GM18498 (cell line): Measurements from ENCODE around the gene HPX.

ENCODE experiments used
- ATAC-seq: cut with Tn5 transposase; IDR thresholded peaks from one replicate; pipeline ENCODE4 v1.9.1; 2021; ENCODE audit warnings: mild to moderate bottlenecking, moderate library complexity; ENCODE audit not compliant: unreplicated experiment

HPX gene, protein sequence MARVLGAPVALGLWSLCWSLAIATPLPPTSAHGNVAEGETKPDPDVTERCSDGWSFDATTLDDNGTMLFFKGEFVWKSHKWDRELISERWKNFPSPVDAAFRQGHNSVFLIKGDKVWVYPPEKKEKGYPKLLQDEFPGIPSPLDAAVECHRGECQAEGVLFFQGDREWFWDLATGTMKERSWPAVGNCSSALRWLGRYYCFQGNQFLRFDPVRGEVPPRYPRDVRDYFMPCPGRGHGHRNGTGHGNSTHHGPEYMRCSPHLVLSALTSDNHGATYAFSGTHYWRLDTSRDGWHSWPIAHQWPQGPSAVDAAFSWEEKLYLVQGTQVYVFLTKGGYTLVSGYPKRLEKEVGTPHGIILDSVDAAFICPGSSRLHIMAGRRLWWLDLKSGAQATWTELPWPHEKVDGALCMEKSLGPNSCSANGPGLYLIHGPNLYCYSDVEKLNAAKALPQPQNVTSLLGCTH

DNA sequence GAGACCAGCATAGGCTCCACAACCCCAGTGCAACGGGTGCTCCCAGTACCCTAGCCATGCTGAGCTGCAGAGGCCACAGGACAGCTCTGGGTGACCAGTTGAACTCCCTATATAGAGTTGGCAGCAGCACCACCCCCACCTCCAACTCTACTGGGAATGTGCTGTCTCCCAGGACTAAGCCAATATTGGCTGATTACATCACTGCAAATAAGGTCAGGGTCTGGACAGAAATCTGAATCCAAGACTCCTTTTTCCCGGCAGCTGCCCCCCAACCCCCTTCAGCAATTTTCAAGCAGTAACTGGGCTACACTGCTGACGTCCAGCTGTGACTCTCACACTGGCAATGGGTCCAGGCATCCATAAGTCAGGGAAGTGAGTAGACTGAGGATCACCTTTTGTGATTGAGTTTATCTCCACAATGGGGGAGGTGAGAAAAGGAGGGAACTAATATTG is at the start of gene HPX:
Gene HPX (minus strand): TSS at position 82 of the 453 bp plus-strand sequence. CDS start 24 bp downstream, at position 58.
- ATAC-seq: no peak

DNA sequence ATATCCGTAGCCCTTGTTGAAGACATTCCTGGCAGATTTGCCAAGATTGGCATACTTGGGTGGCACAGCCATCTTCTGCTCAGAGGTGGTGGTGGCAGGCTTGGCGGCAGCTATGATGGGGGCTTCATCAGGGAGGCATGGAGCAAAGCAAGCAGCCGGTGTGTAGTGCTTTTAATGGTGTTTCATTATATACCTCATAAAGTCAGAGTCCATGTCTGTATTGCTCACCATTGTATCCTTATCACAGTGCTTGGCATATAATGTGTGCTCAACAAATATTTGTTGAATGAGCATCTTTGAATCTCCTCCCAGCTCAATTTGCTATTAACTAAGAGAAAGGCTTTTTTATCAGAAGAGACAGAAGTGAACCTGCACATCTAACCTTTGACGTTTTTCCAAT is 48.5 kb upstream of the HPX start:
- no peak for ATAC-seq

DNA sequence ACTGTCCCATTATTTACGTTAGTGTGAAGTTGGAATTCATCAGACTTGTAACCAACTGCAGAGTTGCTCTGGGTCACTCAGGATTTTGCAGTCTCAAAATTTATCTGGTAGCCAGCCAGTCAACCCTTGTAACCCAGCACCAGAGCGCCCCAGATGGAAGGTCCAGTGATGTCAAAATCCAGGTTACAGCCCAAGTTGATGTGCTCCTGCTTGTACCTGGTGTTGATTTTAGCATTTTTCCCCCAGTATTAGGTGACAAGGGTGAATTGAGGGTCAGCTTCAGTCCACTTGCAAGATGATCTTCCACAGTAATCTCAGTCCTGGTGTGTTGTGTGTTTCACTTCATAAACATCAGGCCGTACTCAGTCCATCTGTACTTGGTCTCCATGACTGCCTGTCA is 48.0 kb upstream of the HPX start:
- no peak for ATAC-seq

DNA sequence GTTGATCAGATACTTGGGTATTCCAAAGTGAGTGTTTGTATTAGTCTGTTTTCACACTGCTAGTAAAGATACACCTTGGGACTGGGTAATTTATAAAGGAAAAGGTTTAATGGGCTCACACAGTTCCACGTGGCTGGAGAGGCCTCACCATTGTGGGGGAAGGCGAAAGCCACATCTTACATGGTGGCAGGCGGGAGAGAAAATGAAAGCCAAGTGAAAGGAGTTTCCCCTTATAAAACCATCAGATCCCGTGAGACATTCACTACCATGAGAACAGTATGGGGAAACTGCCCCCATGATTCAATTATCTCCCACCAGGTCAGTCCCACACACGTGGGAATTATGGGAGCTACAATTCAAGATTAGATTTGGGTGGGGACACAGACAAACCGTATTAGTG is 47.6 kb upstream of the HPX start:
- no peak for ATAC-seq

DNA sequence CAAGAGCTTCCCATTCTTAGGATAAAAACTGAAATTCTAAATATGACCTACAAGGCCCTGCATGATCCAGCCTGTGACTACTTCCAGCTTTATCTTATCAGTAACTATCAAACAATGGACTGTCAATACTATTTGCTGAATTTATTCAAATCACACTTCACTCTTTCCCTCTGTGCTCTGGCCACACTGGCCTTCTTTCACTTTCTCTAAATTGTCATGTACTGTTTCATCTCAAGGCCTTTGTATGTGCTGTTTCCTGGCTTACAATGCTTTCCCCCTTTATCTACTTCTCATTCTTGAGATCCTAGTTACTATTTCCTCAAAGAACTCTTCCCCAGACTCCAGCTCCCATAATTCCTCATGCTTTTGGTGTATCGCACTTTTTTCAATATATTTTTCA is 46.2 kb upstream of the HPX start:
- no peak for ATAC-seq

DNA sequence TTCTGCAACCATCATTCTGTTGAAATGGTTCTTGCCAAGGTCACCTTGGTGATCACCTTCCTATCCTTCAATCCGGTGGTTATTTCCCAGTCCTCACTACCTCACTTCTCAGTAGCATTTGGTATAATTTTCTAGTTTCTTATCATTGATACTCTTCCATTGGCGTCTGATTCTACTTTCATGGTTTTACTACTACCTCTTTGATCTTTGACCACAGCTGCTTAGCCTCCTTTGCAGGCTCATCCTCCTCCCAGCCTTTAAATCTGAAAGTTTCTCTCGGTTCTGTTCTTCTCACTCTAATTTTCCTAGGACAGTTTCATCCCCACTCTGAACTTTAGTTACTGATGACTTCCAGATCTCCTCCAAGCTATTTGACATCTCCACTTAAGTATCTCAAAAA is 45.5 kb upstream of the HPX start:
- ATAC-seq: no peak

DNA sequence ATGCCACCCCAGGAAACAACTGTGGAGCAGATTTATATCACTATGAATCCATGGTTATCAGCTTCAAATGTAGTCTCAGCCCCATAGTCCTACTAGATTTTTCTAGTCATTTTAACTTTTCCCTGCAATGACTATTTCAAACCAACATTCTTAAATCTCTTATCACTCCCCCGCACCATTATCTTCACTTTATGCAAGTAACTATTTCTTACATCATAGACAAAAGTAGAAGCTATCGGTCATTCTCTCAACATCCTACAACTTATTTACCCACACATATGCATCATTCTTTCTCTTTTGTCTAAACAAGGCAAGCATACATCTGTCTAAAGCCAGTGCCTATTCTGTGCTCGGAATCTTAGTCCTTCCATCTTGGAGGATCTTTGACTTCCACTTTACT is 44.9 kb upstream of the HPX start:
- ATAC-seq: no peak

DNA sequence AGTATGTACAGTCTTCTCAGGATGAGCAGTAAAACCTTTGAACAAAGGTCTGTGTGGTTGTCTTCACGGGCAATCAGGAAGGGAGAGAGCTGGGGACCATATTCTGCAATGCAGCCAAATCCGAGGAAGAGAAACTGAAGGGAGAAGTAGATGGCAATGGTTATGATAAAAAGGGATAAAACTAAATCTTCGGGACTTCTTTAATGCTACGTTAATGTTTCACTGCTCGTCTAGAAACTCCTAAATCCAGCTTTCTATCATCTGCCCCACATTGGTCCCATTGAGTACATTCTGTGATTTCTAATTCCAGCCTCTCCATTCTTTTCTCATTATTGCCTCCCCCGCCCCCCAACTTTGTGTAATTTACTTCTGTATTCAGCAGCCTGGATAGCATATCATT is 42.2 kb upstream of the HPX start:
- ATAC-seq: no peak

DNA sequence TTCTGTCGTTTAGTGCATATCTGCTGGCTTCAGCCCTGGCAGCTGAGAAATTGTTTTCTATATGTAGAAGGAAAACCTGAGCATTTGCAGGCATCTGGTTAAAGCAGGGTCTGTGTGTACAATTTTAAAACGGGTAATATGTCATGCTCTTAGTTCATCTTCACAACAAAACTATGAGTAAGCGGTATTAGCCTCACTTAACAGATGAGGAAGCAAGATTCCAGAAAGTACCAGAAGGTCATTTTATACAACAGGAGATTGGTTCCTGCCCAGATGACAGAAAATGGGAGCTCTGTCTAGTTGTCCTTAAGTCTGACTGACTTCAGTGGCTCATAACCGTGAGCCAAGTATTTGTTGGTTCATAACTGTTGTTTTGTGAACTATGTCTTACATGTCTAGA is 41.7 kb upstream of the HPX start:
- no peak for ATAC-seq

DNA sequence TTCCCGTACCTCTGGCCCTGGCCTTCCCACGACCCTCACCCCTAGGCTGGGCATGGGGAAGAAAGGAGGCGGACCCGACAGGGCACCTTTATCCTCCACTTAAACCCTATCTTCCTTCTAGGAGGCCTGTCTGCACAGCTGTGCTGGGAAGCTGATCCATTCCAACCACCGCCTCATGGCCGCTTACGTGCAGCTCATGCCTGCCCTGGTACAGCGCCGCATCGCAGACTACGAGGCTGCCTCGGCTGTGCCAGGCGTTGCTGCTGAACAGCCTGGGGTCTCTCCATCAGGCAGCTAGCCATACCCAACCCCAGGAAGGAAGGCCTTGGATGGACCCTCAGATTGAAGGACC is 41.1 kb upstream of the HPX start:
- peak; percentile 1 for ATAC-seq

DNA sequence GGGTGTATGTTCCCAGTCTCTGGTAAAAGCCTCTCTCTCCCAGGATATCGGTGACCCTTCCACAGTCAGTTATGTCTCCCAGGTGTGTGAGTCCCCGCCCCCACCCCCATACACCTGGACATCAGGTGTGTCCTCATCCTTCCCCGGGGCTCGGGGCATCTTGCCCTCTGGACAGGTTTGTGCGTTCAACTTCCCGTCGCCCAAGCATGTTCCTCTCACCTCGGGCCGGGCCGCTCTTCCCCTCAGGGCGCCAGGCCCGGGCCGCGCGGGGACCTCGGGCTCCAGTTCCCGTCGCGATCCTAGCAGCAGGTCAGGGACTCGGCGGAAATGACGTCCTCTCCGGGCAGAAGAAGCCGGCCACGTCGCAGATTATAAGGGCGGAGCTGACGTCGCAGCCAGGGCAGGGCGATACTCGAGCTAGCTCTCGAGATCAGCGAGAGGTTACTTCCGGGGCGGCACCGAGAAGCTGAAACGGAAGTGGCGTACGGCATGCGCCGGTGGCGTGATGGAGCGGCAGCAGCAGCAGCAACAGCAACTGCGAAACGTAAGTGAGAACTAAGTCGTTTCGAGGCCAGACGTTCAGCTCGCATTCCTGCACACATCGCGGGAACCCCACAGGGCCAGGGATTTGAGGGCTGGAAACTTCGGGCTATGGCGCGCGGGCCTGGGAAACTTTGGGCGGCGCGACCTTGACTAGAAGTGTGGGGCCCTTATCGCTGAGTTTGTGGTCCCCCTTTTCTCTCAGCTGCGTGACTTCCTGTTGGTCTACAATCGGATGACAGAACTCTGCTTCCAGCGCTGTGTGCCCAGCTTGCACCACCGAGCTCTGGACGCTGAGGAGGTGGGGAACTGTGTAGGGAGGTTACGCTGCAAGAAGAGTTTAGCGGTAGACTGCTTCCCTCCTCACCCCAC is 40.5 kb upstream of the HPX start, which contains the start of the genes ARFIP2 and TIMM10B:
Gene ARFIP2 (minus strand): TSS at position 320 of the 912 bp plus-strand sequence. CDS start 910 bp downstream, outside the sequence.
Gene TIMM10B (plus strand): TSS at position 490 of the 912 bp plus-strand sequence. CDS start 16 bp downstream, at position 506.
- peak; percentile 99 for ATAC-seq

DNA sequence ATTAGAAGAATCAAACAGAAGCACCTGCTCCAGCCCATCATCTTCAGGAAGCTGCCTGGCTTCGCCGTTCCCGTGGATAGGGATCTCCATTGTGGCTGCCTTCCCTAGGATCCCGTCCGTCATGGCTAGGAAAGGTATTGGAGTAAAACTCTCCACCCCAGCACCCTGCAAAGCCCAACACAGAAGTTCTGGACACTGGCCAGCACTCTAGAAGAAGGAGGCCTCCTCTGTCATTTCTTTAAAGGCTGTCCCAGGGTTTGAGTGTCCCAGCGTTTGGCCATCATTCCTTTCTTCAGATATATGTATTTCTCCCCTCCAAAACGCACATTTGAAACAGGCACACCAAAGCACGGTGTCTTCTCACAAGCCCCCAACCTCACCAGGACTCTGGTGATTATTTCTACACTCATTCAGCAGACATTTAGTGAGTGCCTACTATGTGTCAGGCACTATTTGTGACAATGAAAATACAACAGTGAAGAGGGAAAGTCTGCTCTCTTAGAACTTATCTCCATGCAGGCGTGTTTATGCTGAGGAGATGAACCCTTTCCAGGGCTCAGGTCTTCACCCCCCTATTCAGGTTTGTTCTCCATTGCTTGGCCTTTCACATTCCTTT is 39.6 kb upstream of the HPX start:
- ATAC-seq: no peak

DNA sequence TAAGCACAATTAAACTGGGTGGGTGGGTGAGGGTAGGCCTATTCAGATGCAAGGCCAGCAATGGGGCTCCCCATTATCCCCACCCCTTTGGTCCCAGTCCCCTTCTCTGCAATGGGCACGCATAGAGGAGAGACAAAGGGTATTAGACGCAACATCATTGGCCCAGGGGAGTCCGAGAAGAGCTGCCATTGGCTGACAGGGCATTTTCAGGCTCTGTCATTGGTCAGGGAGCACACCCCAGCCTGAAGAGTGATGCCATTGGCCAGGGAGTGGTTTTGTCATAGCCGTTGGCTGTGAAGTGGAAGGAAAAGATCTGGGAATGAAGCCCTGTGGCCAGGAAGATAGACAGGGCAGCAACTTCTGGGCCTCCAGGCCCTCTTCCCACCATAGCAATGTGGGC is 35.8 kb upstream of the HPX start:
- ATAC-seq: no peak

DNA sequence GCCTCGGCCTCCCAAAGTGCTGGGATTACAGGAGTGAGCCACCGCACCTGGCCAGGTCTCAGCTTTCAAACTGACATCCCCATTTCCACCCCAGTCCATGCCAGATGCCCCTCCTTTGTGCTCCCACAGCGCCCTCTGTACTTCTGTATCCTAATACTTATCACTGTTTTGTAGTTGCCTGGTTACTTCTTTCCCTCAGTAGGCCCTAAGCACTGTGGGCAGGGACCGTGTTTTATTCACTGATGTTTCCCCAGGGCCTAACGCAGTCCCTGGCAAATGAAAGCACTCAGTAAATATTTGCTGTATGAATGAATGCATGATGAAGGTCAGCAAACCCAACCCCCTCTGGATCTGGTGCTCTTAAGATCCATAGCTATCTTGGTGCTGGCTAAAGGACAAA is 35.1 kb upstream of the HPX start:
- ATAC-seq: no peak

DNA sequence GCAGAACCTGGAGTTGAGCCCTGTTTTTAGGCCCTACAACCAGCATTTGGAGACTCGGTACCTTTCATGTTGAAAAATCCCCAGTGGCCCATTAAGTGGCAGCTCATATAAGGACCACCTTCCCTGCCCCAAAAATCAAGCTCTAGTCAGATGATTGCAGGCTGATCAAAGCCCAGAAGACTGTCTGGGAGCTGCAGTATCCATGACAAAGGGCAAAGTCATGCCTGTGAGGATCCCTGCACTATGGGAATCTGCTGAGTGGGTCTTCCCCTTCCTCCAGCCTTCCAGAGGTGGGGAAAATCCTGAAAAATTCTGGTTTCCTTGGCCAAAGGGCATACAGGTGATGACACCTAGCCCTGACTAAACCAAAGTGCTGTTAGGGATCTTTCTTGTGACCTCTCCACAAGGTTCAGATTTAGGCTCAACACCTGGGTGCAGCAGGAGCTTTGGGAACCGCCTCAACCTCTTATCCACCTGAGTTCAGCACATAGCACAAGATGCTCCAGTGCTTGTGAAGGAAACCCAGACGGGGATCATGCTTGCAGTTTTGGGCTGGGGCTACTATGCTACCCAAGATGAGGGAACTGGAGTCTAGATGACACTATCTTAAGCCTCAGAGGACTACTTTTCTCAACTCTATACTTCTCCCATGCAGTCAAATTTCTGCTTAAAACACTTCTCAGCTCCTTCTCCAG is 34.2 kb upstream of the HPX start:
- ATAC-seq: no peak

DNA sequence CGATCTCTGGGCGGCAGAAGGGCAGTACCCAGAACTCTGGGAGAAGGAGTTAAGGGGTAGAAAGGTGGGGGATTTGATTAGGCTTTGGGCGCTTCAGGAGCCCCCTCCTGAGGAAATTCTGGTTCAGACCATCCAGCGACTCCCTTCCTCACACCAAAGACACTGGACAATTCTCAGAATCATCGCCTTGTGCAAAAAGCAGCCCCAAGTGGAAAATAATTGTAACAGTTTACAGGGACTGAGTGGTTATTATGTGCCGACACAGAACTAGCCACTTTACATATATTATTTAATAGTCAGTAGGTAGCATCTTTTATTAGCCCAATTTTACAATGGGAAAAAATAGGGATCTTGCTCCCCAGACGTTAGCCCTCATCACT is 33.6 kb upstream of the HPX start:
- ATAC-seq: no peak

DNA sequence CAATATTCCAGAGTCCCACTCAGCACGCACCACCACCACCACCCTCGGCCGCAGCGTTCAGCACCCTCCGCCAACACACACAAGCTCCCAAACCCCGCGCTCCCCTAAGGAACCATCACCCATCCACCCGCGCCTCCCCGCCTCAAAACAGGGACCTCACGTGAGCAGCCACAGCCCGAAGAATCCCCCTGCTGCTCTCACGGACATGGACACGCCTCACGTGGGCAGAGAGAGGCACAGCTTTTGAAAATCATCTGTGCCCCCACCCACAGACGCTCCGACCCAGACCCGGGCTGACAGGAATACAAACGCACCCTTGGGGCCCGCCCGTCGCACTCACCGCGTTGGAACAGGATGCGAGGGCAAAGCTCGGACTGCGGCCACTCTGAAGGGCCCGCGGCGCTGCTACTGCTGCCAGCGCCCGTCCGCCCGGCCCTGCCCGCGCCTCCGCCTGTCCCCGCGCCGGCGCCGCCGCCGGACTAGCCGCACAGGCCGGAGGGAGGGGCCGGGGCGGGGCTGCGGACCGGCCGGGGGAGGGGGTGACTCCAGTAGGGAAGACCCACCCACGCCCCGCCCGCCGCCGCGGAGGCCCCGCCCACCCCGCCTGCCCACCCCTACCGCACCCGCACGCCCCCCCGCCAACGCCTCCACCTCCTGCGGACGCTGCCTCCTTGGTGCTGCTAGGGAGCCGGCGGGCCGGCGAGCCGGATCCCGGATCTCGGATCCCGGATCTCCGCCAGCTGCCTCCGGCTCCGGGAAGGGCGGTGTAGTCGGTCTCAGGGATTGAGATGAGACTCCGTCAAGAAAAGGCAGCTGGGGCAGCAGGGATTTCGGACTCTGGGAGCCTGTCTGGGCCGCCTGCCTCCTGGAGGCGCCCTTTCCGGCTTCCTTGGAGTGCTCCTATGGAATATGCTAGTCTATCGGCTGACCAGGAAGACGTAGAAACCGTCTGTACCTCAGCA is 32.9 kb upstream of the HPX start, which contains the start of gene TRIM3:
Gene TRIM3 (minus strand): TSS at position 491 of the 962 bp plus-strand sequence. CDS start 8,246 bp downstream, outside the sequence.
- ATAC-seq: peak; percentile 85

DNA sequence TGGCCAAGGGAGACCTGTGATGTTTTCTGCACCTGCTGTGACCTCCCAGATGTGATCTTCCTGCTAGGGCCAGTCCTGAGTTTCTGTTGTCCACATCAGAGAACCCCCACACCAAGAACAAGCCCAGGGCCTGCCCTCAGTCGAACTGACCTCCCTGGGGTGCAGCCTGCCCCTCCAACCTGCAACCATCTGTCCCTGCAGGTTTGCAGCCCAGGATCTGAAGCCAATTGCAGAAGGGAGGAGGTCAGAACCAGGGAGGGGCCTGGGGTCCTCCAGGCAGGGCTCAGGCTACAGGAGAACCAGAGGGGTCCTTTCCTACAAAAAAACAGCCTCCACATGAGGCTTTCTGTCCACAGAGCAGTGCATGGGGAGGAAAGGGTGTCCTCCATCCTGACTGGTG is 32.1 kb upstream of the HPX start:
- ATAC-seq: no peak

DNA sequence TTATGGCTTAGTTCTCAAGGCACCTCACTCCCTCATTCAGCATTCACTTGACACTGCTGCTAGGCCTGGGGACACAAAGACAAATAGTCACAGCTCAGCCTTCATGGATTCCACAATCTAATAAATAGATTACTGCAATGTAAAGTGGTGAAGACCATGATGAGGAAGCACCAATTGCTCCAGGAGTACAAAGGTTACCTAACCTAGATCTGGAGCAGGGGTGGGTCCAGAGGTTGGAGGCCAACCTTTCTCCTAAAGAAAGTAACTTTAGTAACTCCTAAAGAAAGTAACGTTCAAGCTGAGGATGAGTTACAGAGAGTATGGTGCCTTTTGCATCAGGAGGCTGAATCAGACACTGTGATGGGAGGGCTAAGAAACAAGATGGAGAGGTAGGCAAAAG is 28.8 kb upstream of the HPX start:
- no peak for ATAC-seq
